Endothelial cell of umbilical vein (primary cell): ENCODE measurements around the gene ZSCAN26. TPM values are rescaled to one million over a fixed set of nuclear protein-coding genes. Genes with fewer than 3 reads are reported as not detected.

ENCODE experiments used
- BruUV-seq: library from RNA; stranded (reverse); fragments of 400-500 nt; replicated peaks from 2 replicates; lab custom pipeline; 2021; lab: Mats Ljungman, UMichigan
- CTCF ChIA-PET: fragments of 300-600, 350-600 bp; sonication (Branson Sonifier 250); formaldehyde crosslinking; loops from one replicate; lab custom pipeline; 2021; ENCODE audit warnings: antibody characterized with exemption, inconsistent platforms; lab: Charles Lee
- POLR2A ChIA-PET: fragments of 300-600, 350-600 bp; sonication (Branson Sonifier 250); formaldehyde crosslinking; loops from one replicate; lab custom pipeline; 2021; ENCODE audit warnings: antibody characterized with exemption, inconsistent platforms; lab: Charles Lee
- DNase-seq: peaks from one replicate; pipeline ENCODE4 v3.0.0-alpha.2; 2011; ENCODE audit warnings: low read depth, low spot score
- FAIRE-seq: peaks from 2 replicates; lab custom pipeline; 2011; peaks lifted over from hg19 to GRCh38; lab: Jason Lieb, UNC
- H2AFZ ChIP-seq: 2 replicates; pipeline ENCODE4 v1.6.0; 2012; ENCODE audit warnings: low read depth, low read length, control low read depth, inconsistent platforms
- H3K27ac ChIP-seq: 2 replicates; pipeline ENCODE4 v1.5.1; 2011; ENCODE audit warnings: low read depth, mild to moderate bottlenecking, control low read depth, low read length, moderate library complexity; ENCODE audit not compliant: insufficient read depth
- H3K27me3 ChIP-seq, 2 experiments: 2 replicates each; pipeline versions ENCODE4 v1.6.0 to v1.6.1; 2011; ENCODE audit warnings: low read length in 2 of 2, mixed read lengths in 1 of 2; ENCODE audit not compliant: control insufficient read depth in 2 of 2, insufficient read depth in 2 of 2
- H3K36me3 ChIP-seq, 2 experiments: 2 replicates in 1 of 2; 3 replicates in 1 of 2; pipeline ENCODE4 v1.5.1; 2011; ENCODE audit warnings: low read length in 2 of 2, mild to moderate bottlenecking in 1 of 2, moderate library complexity in 1 of 2; ENCODE audit not compliant: control insufficient read depth in 2 of 2, insufficient read depth in 2 of 2; ENCODE audit errors: extremely low read depth in 1 of 2
- H3K4me1 ChIP-seq: 3 replicates; pipeline ENCODE4 v1.5.1; 2011; ENCODE audit warnings: mild to moderate bottlenecking, low read length; ENCODE audit not compliant: control insufficient read depth, insufficient read depth; ENCODE audit errors: extremely low read depth
- H3K4me2 ChIP-seq: 2 replicates; pipeline ENCODE4 v1.6.1; 2011; ENCODE audit warnings: low read length, control low read depth, mixed read lengths; ENCODE audit not compliant: insufficient read depth
- H3K4me3 ChIP-seq, 3 experiments: fragments of 200-600 bp in 1 of 3; sonication (generic), shearing (Covaris generic) in 1 of 3; replicated peaks in 1 of 3; 2 replicates each; pipeline ENCODE4 v1.5.1; 2011 to 2016; ENCODE audit warnings: control low read depth in 3 of 3, low read length in 3 of 3, mild to moderate bottlenecking in 2 of 3, inconsistent platforms in 1 of 3, low read depth in 1 of 3, moderate library complexity in 1 of 3; ENCODE audit not compliant: insufficient read depth in 1 of 3
- H3K79me2 ChIP-seq: 2 replicates; pipeline ENCODE4 v1.6.0; 2012; ENCODE audit warnings: low read length, inconsistent platforms; ENCODE audit not compliant: control insufficient read depth, insufficient read depth
- H3K9ac ChIP-seq: replicated peaks from 2 replicates; pipeline ENCODE3; 2011; ENCODE audit warnings: low read length, control low read depth; ENCODE audit not compliant: insufficient read depth; ENCODE audit errors: extremely low read depth
- H3K9me1 ChIP-seq: replicated peaks from 3 replicates; pipeline ENCODE4 v1.6.0; 2011; ENCODE audit warnings: mild to moderate bottlenecking, low read length; ENCODE audit not compliant: control insufficient read depth, insufficient read depth; ENCODE audit errors: extremely low read depth
- H3K9me3 ChIP-seq: replicated peaks from 2 replicates; pipeline ENCODE4 v1.5.1; 2012; ENCODE audit warnings: low read length, inconsistent platforms; ENCODE audit not compliant: control insufficient read depth, insufficient read depth
- H4K20me1 ChIP-seq: replicated peaks from 2 replicates; pipeline ENCODE3; 2011; ENCODE audit warnings: mild to moderate bottlenecking, low read length; ENCODE audit not compliant: control insufficient read depth, insufficient read depth; ENCODE audit errors: extremely low read depth
- EZH2 ChIP-seq: IDR thresholded peaks from 2 replicates; pipeline ENCODE4 v1.6.1; 2012; ENCODE audit warnings: borderline replicate concordance, low read depth, mild to moderate bottlenecking, moderate library complexity, low read length, inconsistent platforms; ENCODE audit not compliant: severe bottlenecking
- FOS ChIP-seq: IDR thresholded peaks from 2 replicates; pipeline ENCODE4 v1.6.1; 2011; ENCODE audit warnings: mild to moderate bottlenecking, low read length, moderate library complexity, borderline replicate concordance; ENCODE audit not compliant: insufficient read depth
- GATA2 ChIP-seq: IDR thresholded peaks from 2 replicates; pipeline ENCODE4 v1.7.0; 2011; ENCODE audit warnings: low read depth, mild to moderate bottlenecking, moderate library complexity, mixed read lengths, low read length; ENCODE audit not compliant: insufficient read length, insufficient read depth
- JUN ChIP-seq: IDR thresholded peaks from 2 replicates; pipeline ENCODE4 v1.6.1; 2011; ENCODE audit warnings: borderline replicate concordance, low read depth; ENCODE audit not compliant: insufficient read length, insufficient read depth
- MAX ChIP-seq: IDR thresholded peaks from 2 replicates; pipeline ENCODE4 v1.6.1; 2011; ENCODE audit not compliant: insufficient read depth, insufficient read length
- MYC ChIP-seq: IDR thresholded peaks from one replicate; pipeline ENCODE4 v1.6.1; 2011; ENCODE audit warnings: mild to moderate bottlenecking, low read depth, low read length
- POLR2A ChIP-seq: IDR thresholded peaks from 2 replicates; pipeline ENCODE4 v1.6.1; 2012; ENCODE audit warnings: low read depth, mild to moderate bottlenecking, control low read depth, low read length
- POLR2AphosphoS5 ChIP-seq: IDR thresholded peaks from 2 replicates; pipeline ENCODE4 v1.6.1; 2012; ENCODE audit warnings: low read depth, mild to moderate bottlenecking, control low read depth, low read length, moderate library complexity; ENCODE audit not compliant: insufficient read depth
- dilution Hi-C: fragments of 300-500 bp; cut with MboI; formaldehyde crosslinking; loops from one replicate; pipeline ENCODE4 v1.15.0; 2019; ENCODE audit warnings: low sequenced_read_pairs; ENCODE audit not compliant: extremely low pct_ligation_motif_present
- intact Hi-C: fragments of 100-400 bp; cut with micrococcal nuclease; formaldehyde crosslinking; loops from one replicate; pipeline ENCODE4 v1.10.0; 2022
- polyA plus RNA-seq, 4 experiments: library from polyadenylated mRNA; depleted of rRNA in 3 of 4; stranded (reverse) in 3 of 4; unstranded in 1 of 4; fragments of >200 nt; gene quantifications; 2 replicates each; pipeline versions ENCODE4 v1.2.1 to v1.2.3, GENCODE V29; 2011 to 2012; ENCODE audit warnings: missing spikeins in 1 of 4
- total RNA-seq: library from RNA; stranded (reverse); gene quantifications from 2 replicates; pipeline ENCODE4 v1.2.3, GENCODE V29; 2021
- TF ChIP-seq, protein P1 (sequence below), 2 donors: IDR thresholded peaks; 1 replicate in 1 of 2; 2 replicates in 1 of 2; pipeline ENCODE4 v1.5.1; 2011; ENCODE audit warnings: low read length in 2 of 2, mild to moderate bottlenecking in 2 of 2, moderate library complexity in 2 of 2, control low read depth in 1 of 2, inconsistent platforms in 1 of 2, low read depth in 1 of 2; ENCODE audit not compliant: insufficient read depth in 1 of 2; ENCODE audit errors: extremely low read depth in 1 of 2

Gene ZSCAN26
- total and polyA plus RNA-seq, 2 donors (not counting 3 experiments of a cell fraction or from before 2014, with no cell fraction given): 12.8 to 14.1 TPM

DNA sequence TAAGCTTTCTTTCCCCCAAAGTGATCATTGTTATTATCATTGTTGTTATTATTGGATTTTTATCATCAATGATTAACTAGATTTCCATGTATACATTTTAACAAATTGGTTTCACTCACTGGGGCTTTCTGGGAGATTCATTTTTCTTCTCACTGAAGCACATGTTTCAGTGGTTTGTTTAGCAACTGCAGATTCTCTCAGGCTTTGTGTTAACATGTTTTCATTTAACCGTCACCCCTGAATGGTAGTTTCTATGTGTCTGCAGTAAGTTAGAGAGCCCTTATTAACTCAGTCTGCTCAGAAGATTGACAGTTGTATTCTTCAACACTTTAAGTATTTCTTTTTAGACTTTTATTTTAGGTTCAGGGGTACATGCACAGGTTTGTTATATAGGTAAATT lies 27.3 kb upstream of the ZSCAN26 start:
- Histone ChIP-seq H3K9me1 (no peaks in the 10 kb centered on the region), H3K4me3 (no peak overlapping the region), H3K9ac (no peak overlapping the region), H2AFZ (no peak overlapping the region), H3K9me3 (no peaks in the 10 kb centered on the region), H4K20me1 (no peaks in the 10 kb centered on the region), H3K4me1 (no peaks in the 10 kb centered on the region), H3K79me2 (no peaks in the 10 kb centered on the region), H3K36me3 (peaks cover under 1 to 4% of the 10 kb centered on the region in 2 experiments), H3K27ac (no peak overlapping the region), H3K4me2 (no peak overlapping the region), H3K27me3 (no peaks in the 10 kb centered on the region)
- intact Hi-C loops (no loop called here), dilution Hi-C loops (no loop called here)
- FAIRE-seq (no peak), DNase-seq (no peak)
- TF ChIP-seq FOS: no peak
- TF ChIP-seq EZH2: no peak
- no peak for TF ChIP-seq JUN
- no peak for TF ChIP-seq POLR2A
- BruUV-seq: no TSS peak
- CTCF ChIA-PET: no interaction called here
- POLR2A ChIA-PET: no interaction called here

DNA sequence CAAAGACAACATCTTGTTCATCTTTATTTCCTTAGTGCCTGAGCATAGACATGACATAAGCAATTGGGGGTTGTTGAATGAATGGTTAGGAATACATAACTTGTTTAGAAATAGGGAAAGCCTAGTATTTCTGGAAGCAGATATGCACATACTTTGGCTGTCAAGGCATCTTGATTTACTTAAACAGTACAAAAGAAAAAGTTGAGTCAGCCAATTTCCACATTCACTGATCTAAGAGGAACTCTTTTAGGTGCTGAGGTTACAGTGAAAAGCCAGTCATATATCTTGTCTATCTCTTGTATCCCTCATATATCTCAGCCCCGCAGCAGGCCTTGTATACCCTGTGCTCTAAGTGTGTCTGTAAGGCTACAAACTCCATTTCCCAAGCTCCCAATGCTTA lies 26.5 kb upstream of the ZSCAN26 start:
- Histone ChIP-seq H3K4me1 (no peaks in the 10 kb centered on the region), H3K27ac (no peak overlapping the region), H3K27me3 (no peaks in the 10 kb centered on the region), H3K9me1 (no peaks in the 10 kb centered on the region), H3K9me3 (no peaks in the 10 kb centered on the region), H2AFZ (no peak overlapping the region), H3K4me2 (no peak overlapping the region), H3K79me2 (no peaks in the 10 kb centered on the region), H4K20me1 (no peaks in the 10 kb centered on the region), H3K9ac (no peak overlapping the region), H3K36me3 (peaks cover 0 to 2% of the 10 kb centered on the region in 2 experiments), H3K4me3 (no peak overlapping the region)
- BruUV-seq: no TSS peak
- intact Hi-C loops (no loop called here), dilution Hi-C loops (no loop called here)
- ChIA-PET CTCF (no interaction called here), POLR2A (no interaction called here)
- DNase-seq (no peak), FAIRE-seq (no peak)
- TF ChIP-seq FOS (no peak), EZH2 (no peak), JUN (no peak), GATA2 (no peak), POLR2A (no peak), MAX (no peak), POLR2AphosphoS5 (no peak), MYC (no peak)
- TF ChIP-seq, protein P1, sequence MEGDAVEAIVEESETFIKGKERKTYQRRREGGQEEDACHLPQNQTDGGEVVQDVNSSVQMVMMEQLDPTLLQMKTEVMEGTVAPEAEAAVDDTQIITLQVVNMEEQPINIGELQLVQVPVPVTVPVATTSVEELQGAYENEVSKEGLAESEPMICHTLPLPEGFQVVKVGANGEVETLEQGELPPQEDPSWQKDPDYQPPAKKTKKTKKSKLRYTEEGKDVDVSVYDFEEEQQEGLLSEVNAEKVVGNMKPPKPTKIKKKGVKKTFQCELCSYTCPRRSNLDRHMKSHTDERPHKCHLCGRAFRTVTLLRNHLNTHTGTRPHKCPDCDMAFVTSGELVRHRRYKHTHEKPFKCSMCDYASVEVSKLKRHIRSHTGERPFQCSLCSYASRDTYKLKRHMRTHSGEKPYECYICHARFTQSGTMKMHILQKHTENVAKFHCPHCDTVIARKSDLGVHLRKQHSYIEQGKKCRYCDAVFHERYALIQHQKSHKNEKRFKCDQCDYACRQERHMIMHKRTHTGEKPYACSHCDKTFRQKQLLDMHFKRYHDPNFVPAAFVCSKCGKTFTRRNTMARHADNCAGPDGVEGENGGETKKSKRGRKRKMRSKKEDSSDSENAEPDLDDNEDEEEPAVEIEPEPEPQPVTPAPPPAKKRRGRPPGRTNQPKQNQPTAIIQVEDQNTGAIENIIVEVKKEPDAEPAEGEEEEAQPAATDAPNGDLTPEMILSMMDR (IDR thresholded peaks at IDR 0.05; ENCODE audit: extremely low read depth in 1 of 2, insufficient read depth in 1 of 2, low read depth in 1 of 2, low read length in 2 of 2): no peak
